H1 (cell line): ENCODE measurements around the gene DLL3. TPM values are rescaled to one million over a fixed set of nuclear protein-coding genes. Genes with fewer than 3 reads are reported as not detected.

ENCODE experiments used
- CTCF ChIA-PET: fragments of 300-600 bp; sonication (Branson Sonifier 250); formaldehyde crosslinking; loops from one replicate; lab custom pipeline; 2021; ENCODE audit not compliant: partially characterized antibody; lab: Charles Lee
- POLR2A ChIA-PET: fragments of 300-600 bp; sonication (Branson Sonifier 250); formaldehyde crosslinking; loops from one replicate; lab custom pipeline; 2021; ENCODE audit warnings: inconsistent platforms; ENCODE audit not compliant: partially characterized antibody; lab: Charles Lee
- DNase-seq, 2 experiments: peaks; one replicate each; pipeline versions ENCODE4 v3.0.0 to v3.0.0-alpha.2; 2010 to 2022; ENCODE audit warnings: low spot score in 2 of 2, low read depth in 1 of 2, mixed read lengths in 1 of 2
- FAIRE-seq: peaks from 2 replicates; lab custom pipeline; 2011; peaks lifted over from hg19 to GRCh38; lab: Jason Lieb, UNC
- H2AFZ ChIP-seq: 2 replicates; pipeline ENCODE4 v1.8.1; 2012; ENCODE audit warnings: low read length, inconsistent platforms
- H2AK5ac ChIP-seq: 2 replicates; pipeline ENCODE4 v1.6.1; 2013; ENCODE audit warnings: low read depth, low read length
- H2BK120ac ChIP-seq: replicated peaks from 2 replicates; pipeline ENCODE3; 2013; ENCODE audit warnings: low read depth, low read length, inconsistent platforms
- H2BK12ac ChIP-seq: 2 replicates; pipeline ENCODE4 v1.6.1; 2013; ENCODE audit warnings: low read depth, low read length
- H2BK15ac ChIP-seq: 2 replicates; pipeline ENCODE4 v1.6.1; 2013; ENCODE audit warnings: low read length
- H2BK20ac ChIP-seq: 2 replicates; pipeline ENCODE4 v1.6.1; 2013; ENCODE audit warnings: low read length
- H2BK5ac ChIP-seq: 2 replicates; pipeline ENCODE4 v1.6.1; 2013; ENCODE audit warnings: low read depth, low read length
- H3K14ac ChIP-seq: 2 replicates; pipeline ENCODE4 v1.6.1; 2013; ENCODE audit warnings: inconsistent platforms; ENCODE audit not compliant: insufficient read length
- H3K18ac ChIP-seq: 2 replicates; pipeline ENCODE4 v1.6.1; 2013; ENCODE audit warnings: low read length; ENCODE audit errors: extremely low read depth
- H3K23ac ChIP-seq: 2 replicates; pipeline ENCODE4 v1.6.1; 2013; ENCODE audit warnings: inconsistent platforms; ENCODE audit not compliant: insufficient read length
- H3K23me2 ChIP-seq: 2 replicates; pipeline ENCODE4 v1.6.1; 2013; ENCODE audit warnings: low read depth, low read length
- H3K27ac ChIP-seq: 2 replicates; pipeline ENCODE4 v1.6.1; 2011; ENCODE audit warnings: low read depth, low read length, inconsistent platforms
- H3K27me3 ChIP-seq, 4 experiments: replicated peaks in 1 of 4; 1 replicate in 1 of 4; 2 replicates in 3 of 4; pipeline versions ENCODE4 v1.6.1 to v1.8.1; 2011 to 2013; ENCODE audit warnings: low read length in 3 of 4, mild to moderate bottlenecking in 3 of 4, inconsistent platforms in 2 of 4, mixed read lengths in 2 of 4, moderate library complexity in 1 of 4; ENCODE audit not compliant: control insufficient read depth in 3 of 4, insufficient read depth in 3 of 4; ENCODE audit errors: extremely low read depth in 1 of 4
- H3K36me3 ChIP-seq, 4 experiments: 2 replicates each; pipeline versions ENCODE4 v1.6.1 to v1.8.1; 2011 to 2013; ENCODE audit warnings: mild to moderate bottlenecking in 4 of 4, low read length in 3 of 4, moderate library complexity in 2 of 4, control low read depth in 1 of 4, inconsistent platforms in 1 of 4; ENCODE audit not compliant: insufficient read depth in 4 of 4, control insufficient read depth in 2 of 4
- H3K4ac ChIP-seq: replicated peaks from 2 replicates; pipeline ENCODE3; 2013; ENCODE audit warnings: low read length, low read depth, mixed read lengths, inconsistent platforms; ENCODE audit not compliant: insufficient read length
- H3K4me1 ChIP-seq, 4 experiments: replicated peaks in 1 of 4; 1 replicate in 1 of 4; 2 replicates in 3 of 4; pipeline versions ENCODE4 v1.6.1 to v1.8.1; 2011 to 2013; ENCODE audit warnings: low read length in 3 of 4, inconsistent platforms in 2 of 4, mixed read lengths in 1 of 4; ENCODE audit not compliant: insufficient read depth in 4 of 4, control insufficient read depth in 3 of 4
- H3K4me2 ChIP-seq, 2 experiments: 2 replicates each; pipeline versions ENCODE4 v1.6.1 to v1.8.1; 2011 to 2013; ENCODE audit warnings: low read depth in 2 of 2, low read length in 2 of 2, control low read depth in 1 of 2, inconsistent platforms in 1 of 2, mild to moderate bottlenecking in 1 of 2; ENCODE audit not compliant: insufficient read depth in 1 of 2
- H3K4me3 ChIP-seq, 4 experiments: fragments of 200-600, 300-600 bp in 1 of 4; sonication (generic), shearing (Covaris generic), sonication (Bioruptor Twin) in 1 of 4; 2 replicates each; pipeline versions ENCODE4 v1.5.1 to v1.8.1; 2011 to 2016; ENCODE audit warnings: low read length in 4 of 4, low read depth in 3 of 4, control low read depth in 2 of 4, inconsistent platforms in 2 of 4, mild to moderate bottlenecking in 2 of 4, mixed read lengths in 1 of 4, moderate library complexity in 1 of 4; ENCODE audit not compliant: insufficient read depth in 2 of 4; ENCODE audit errors: extremely low read depth in 1 of 4
- H3K56ac ChIP-seq: replicated peaks from 2 replicates; pipeline ENCODE3; 2013; ENCODE audit warnings: low read depth, mild to moderate bottlenecking, mixed read lengths, low read length, inconsistent platforms; ENCODE audit not compliant: insufficient read length
- H3K79me1 ChIP-seq: 2 replicates; pipeline ENCODE4 v1.6.1; 2013; ENCODE audit warnings: low read depth, low read length, control low read depth
- H3K79me2 ChIP-seq, 2 experiments: 2 replicates each; pipeline versions ENCODE4 v1.6.1 to v1.8.1; 2012 to 2013; ENCODE audit warnings: low read length in 2 of 2, mild to moderate bottlenecking in 2 of 2, inconsistent platforms in 1 of 2; ENCODE audit not compliant: insufficient read depth in 2 of 2, control insufficient read depth in 1 of 2
- H3K9ac ChIP-seq, 4 experiments: replicated peaks in 1 of 4; 1 replicate in 1 of 4; 2 replicates in 3 of 4; pipeline versions ENCODE4 v1.6.1 to v1.8.1; 2011 to 2013; ENCODE audit warnings: low read depth in 3 of 4, low read length in 3 of 4, control low read depth in 2 of 4, mild to moderate bottlenecking in 2 of 4, moderate library complexity in 2 of 4, inconsistent platforms in 1 of 4; ENCODE audit errors: extremely low read depth in 1 of 4
- H3K9me3 ChIP-seq, 2 experiments: 2 replicates each; pipeline versions ENCODE4 v1.6.1 to v1.8.1; 2012 to 2013; ENCODE audit warnings: mild to moderate bottlenecking in 2 of 2, moderate library complexity in 2 of 2, control low read depth in 1 of 2, inconsistent platforms in 1 of 2, low read depth in 1 of 2, low read length in 1 of 2, mixed read lengths in 1 of 2; ENCODE audit not compliant: insufficient read depth in 2 of 2
- H4K20me1 ChIP-seq, 2 experiments: replicated peaks in 1 of 2; 2 replicates each; pipeline versions ENCODE3 to v1.8.1; 2011 to 2013; ENCODE audit warnings: inconsistent platforms in 2 of 2, low read length in 2 of 2, mild to moderate bottlenecking in 1 of 2; ENCODE audit not compliant: insufficient read depth in 2 of 2, control insufficient read depth in 1 of 2
- H4K5ac ChIP-seq: 2 replicates; pipeline ENCODE4 v1.6.1; 2013; ENCODE audit warnings: low read length, low read depth, mixed read lengths, inconsistent platforms; ENCODE audit not compliant: insufficient read length
- H4K8ac ChIP-seq: 2 replicates; pipeline ENCODE4 v1.8.0; 2013; ENCODE audit warnings: mild to moderate bottlenecking, moderate library complexity, low read length, inconsistent platforms; ENCODE audit not compliant: insufficient read depth; ENCODE audit errors: extremely low read depth
- H4K91ac ChIP-seq: replicated peaks from 2 replicates; pipeline ENCODE3; 2013; ENCODE audit warnings: low read length, mixed read lengths, inconsistent platforms; ENCODE audit not compliant: insufficient read length
- E2F6 ChIP-seq: IDR thresholded peaks from 2 replicates; pipeline ENCODE4 v1.6.1; 2012; ENCODE audit warnings: inconsistent platforms
- EZH2 ChIP-seq: fragments of 200-600 bp; sonication (generic); IDR thresholded peaks from 2 replicates; pipeline ENCODE4 v1.7.1; 2012; ENCODE audit warnings: low read depth, mild to moderate bottlenecking, moderate library complexity, low read length, inconsistent platforms; ENCODE audit not compliant: severe bottlenecking
- HDAC2 ChIP-seq, 2 experiments: fragments of 300-600 bp in 1 of 2; sonication (generic) in 1 of 2; IDR thresholded peaks; 2 replicates each; pipeline ENCODE4 v1.6.1; 2011 to 2012; ENCODE audit warnings: low read depth in 2 of 2, low read length in 2 of 2, mild to moderate bottlenecking in 2 of 2, moderate library complexity in 2 of 2, borderline replicate concordance in 1 of 2, inconsistent platforms in 1 of 2
- WGBS, 2 experiments: shearing (Covaris generic) in 1 of 2; methylation state at CpG; one replicate each; pipeline versions ENCODE4 v1.1.6 to v1.1.7; 2013 to 2015; ENCODE audit warnings: low lambda C conversion rate in 2 of 2, mixed read lengths in 2 of 2, inconsistent platforms in 1 of 2, low coverage in 1 of 2, missing lambda C conversion rate in 1 of 2; ENCODE audit not compliant: insufficient replicate concordance in 2 of 2, insufficient coverage in 1 of 2, insufficient read length in 1 of 2; ENCODE audit errors: extremely low coverage in 1 of 2, missing lambda C conversion rate in 1 of 2; 5-methylcytosine and 5-hydroxymethylcytosine counted together
- long read RNA-seq, 2 experiments: library from RNA in 1 of 2; library from capped mRNA in 1 of 2; stranded (forward); transcript quantifications; one replicate each; pipeline ENCODE4 v2.0.0, GENCODE V29; 2021; ENCODE audit warnings: inconsistent platforms in 1 of 2
- polyA minus RNA-seq, 3 experiments: library from RNA; depleted of rRNA, polyadenylated mRNA; stranded (reverse); fragments of >200 nt; gene quantifications; 1 replicate in 2 of 3; 2 replicates in 1 of 3; pipeline ENCODE4 v1.2.3, GENCODE V29; 2011
- polyA plus RNA-seq, 7 experiments: library from polyadenylated mRNA; depleted of rRNA in 3 of 7; stranded (reverse) in 5 of 7; unstranded in 2 of 7; fragments of >200 nt in 5 of 7; fragments of 200-250 nt in 2 of 7; gene quantifications; 1 replicate in 5 of 7; 2 replicates in 1 of 7; 4 replicates in 1 of 7; pipeline versions ENCODE4 v1.2.1 to v1.2.3, GENCODE V29; 2011 to 2013; ENCODE audit warnings: missing spikeins in 2 of 7, mixed read lengths in 2 of 7
- total RNA-seq: library from RNA; stranded (reverse); fragmentation: NEBNext Ultra II Directional; extraction: Animal tissue kit (Norgen Biotek cat#: 25700); gene quantifications from 2 replicates; pipeline ENCODE4 v1.2.1, GENCODE V29; 2021

DLL3 gene, protein sequence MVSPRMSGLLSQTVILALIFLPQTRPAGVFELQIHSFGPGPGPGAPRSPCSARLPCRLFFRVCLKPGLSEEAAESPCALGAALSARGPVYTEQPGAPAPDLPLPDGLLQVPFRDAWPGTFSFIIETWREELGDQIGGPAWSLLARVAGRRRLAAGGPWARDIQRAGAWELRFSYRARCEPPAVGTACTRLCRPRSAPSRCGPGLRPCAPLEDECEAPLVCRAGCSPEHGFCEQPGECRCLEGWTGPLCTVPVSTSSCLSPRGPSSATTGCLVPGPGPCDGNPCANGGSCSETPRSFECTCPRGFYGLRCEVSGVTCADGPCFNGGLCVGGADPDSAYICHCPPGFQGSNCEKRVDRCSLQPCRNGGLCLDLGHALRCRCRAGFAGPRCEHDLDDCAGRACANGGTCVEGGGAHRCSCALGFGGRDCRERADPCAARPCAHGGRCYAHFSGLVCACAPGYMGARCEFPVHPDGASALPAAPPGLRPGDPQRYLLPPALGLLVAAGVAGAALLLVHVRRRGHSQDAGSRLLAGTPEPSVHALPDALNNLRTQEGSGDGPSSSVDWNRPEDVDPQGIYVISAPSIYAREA
- total RNA-seq (11.3 and 12.2 TPM in 2 replicates), polyA plus RNA-seq (2011; rRNA removed) (13.8 and 16.6 TPM in 2 replicates), polyA minus RNA-seq (2011; rRNA and poly(A)+ RNA removed) (1.2 and 1.6 TPM in 2 replicates)
- 10.9 TPM for polyA plus RNA-seq (2011; cell fraction: cytosol; rRNA removed)
- polyA plus RNA-seq (2011; cell fraction: nucleus; rRNA removed) = 13.1 TPM
- 4.0 to 10.2 TPM (median 8.6 TPM) in 4 replicates for polyA plus RNA-seq (2012, experiment 1 of 2)
- polyA plus RNA-seq (2012, experiment 2 of 2) = 6.7 TPM
- polyA plus RNA-seq (2013, experiment 1 of 2) = 63.8 TPM
- 53.9 TPM for polyA plus RNA-seq (2013, experiment 2 of 2)
- 4.3 TPM for polyA minus RNA-seq (2011; cell fraction: cytosol; rRNA and poly(A)+ RNA removed)
- polyA minus RNA-seq (2011; cell fraction: nucleus; rRNA and poly(A)+ RNA removed) = 3.9 TPM
- long read RNA-seq, experiment 1, partial matches to known transcripts = 13 of 19 reads
- long read RNA-seq, experiment 1, other reads (novel, unspliced or antisense) = 5 of 19 reads
- long read RNA-seq, experiment 2 = 0 reads

DNA sequence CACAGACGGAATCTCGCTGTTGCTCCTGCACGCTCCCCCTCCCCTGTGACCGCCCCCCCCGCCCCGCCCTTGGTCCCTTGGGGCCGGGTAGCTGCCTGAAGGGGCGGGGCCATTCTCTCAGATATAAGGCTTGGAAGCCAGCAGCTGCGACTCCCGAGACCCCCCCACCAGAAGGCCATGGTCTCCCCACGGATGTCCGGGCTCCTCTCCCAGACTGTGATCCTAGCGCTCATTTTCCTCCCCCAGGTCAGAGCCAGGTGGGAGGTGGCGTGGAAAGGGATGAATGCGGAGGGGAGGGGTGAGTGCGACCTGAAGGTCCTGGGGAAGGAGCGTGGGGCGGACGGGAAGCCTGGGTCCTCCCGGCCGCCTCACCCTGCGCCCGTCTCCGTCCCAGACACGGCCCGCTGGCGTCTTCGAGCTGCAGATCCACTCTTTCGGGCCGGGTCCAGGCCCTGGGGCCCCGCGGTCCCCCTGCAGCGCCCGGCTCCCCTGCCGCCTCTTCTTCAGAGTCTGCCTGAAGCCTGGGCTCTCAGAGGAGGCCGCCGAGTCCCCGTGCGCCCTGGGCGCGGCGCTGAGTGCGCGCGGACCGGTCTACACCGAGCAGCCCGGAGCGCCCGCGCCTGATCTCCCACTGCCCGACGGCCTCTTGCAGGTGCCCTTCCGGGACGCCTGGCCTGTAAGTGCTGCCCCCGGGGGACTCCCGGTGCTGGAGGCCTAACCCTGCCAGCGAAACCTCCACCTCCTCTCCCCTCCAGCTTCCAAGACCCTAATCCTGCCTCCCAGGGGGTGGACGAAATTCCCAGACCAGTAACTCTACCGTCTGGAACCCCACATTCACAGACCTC is at the start of gene DLL3:
DLL3 (plus strand) TSS at position 150 of the 845 bp plus-strand sequence; CDS start at position 178, 28 bp downstream.
- peak within 1 kb of the TSS; percentile 75; the same call in 1 of the 2 replicates for H2AFZ ChIP-seq
- POLR2A ChIA-PET = interaction anchor here (0.6 to 11.1 kb wide), 10 partner anchors 8 to 101 kb away, joined by 3 to 96 read pairs (median 10); partner anchors contain the start of genes EID2B, RPS16, SELENOV and TIMM50
- H4K8ac ChIP-seq = peak within 1 kb of the TSS; percentile 77
- peaks cover 4 to 6% (median 5%) of the 10 kb centered on the region in 4 experiments; a peak in 5 of 7 replicates for H3K4me1 ChIP-seq
- DNase-seq (peak in 1 of 2 experiments; percentile 80), FAIRE-seq (no peak)
- H3K4ac ChIP-seq = peak within 1 kb of the TSS; percentile 97
- H3K27me3 ChIP-seq = peaks cover 17 to 58% (median 51%) of the 10 kb centered on the region in 4 experiments
- peak within 1 kb of the TSS; percentile 81 for H4K91ac ChIP-seq
- no peaks in the 10 kb centered on the region for H3K79me2 ChIP-seq
- H4K5ac ChIP-seq = peak within 1 kb of the TSS; percentile 2
- H2BK12ac ChIP-seq = peak within 1 kb of the TSS; percentile 86
- peak within 1 kb of the TSS; percentile 9 for H3K56ac ChIP-seq
- H2BK20ac ChIP-seq = peak within 1 kb of the TSS; percentile 34; the same call in 1 of the 2 replicates
- no peak within 1 kb of the TSS for H3K27ac ChIP-seq
- H3K14ac ChIP-seq = no peak within 1 kb of the TSS
- peak within 1 kb of the TSS; percentile 54; the same call in 1 of the 2 replicates for H2AK5ac ChIP-seq
- H4K20me1 ChIP-seq = no peaks in the 10 kb centered on the region
- CTCF ChIA-PET = interaction anchor here (0.5 to 6.5 kb wide), 13 partner anchors 12 to 247 kb away, joined by 3 to 47 read pairs (median 5); partner anchors contain the start of genes EID2B and ZFP36
- H3K18ac ChIP-seq = peak within 1 kb of the TSS; percentile 78
- H3K4me2 ChIP-seq = peak within 1 kb of the TSS; percentile 87
- peak within 1 kb of the TSS; percentile 53 to 85 (median 60) for H3K4me3 ChIP-seq
- H3K9ac ChIP-seq = peak within 1 kb of the TSS in 2 of 4 experiments; percentile 27 to 48; a peak in 3 of 7 replicates
- H2BK5ac ChIP-seq = peak within 1 kb of the TSS; percentile 60; the same call in 1 of the 2 replicates
- H3K9me3 ChIP-seq = peaks cover 0 to 8% of the 10 kb centered on the region in 2 experiments; a peak in 3 of 4 replicates
- peak within 1 kb of the TSS; percentile 91 for H2BK120ac ChIP-seq
- no peaks in the 10 kb centered on the region for H3K79me1 ChIP-seq
- no peak within 1 kb of the TSS for H3K23ac ChIP-seq
- peak within 1 kb of the TSS; percentile 94; the same call in 1 of the 2 replicates for H2BK15ac ChIP-seq
- H3K23me2 ChIP-seq = peaks cover 15% of the 10 kb centered on the region
- WGBS, 2 experiments = 6% methylated on average over 36 of the region's 60 CpGs; no CpG with 5 or more reads in 1 of the 2 experiments
- H3K36me3 ChIP-seq = no peaks in the 10 kb centered on the region
- TF ChIP-seq EZH2 (peak; percentile 62), E2F6 (0 out of 2 replicates have a peak, but pooled peaks have one; percentile 42), HDAC2 (IDR thresholded peaks at IDR 0.05; ENCODE audit: borderline replicate concordance in 1 of 2, low read depth in 2 of 2, low read length in 2 of 2) (peak in 1 of 2 experiments; percentile 25; a peak in 1 of 4 replicates)
